Stimulated activated CD8-positive, alpha-beta memory T cell treated with anti-CD3 and anti-CD28 coated beads, Interleukin-4, amount 100 ng/mL, for 1 hour (primary cell): ENCODE results near the gene TAMALIN.
"Not testable (repeated sequence)": the region's sequence is repeated elsewhere in the genome, so short reads cannot be mapped to it uniquely, and the experiment has no call there.

Source experiments
- DNase-seq, 2 donors: peaks; one replicate each; pipeline ENCODE4 v3.0.0-alpha.2; 2020; ENCODE audit warnings: low read depth in 2 of 2, low spot score in 1 of 2

TAMALIN gene

GRCh38 chr12:52006726-52007157, at the start of gene TAMALIN:
Gene TAMALIN, plus strand, starts transcription at chr12:52006946. Its CDS starts 74 bp downstream, at chr12:52007020.
- peak; percentile 55 to 70 for DNase-seq

- DNase-seq, result no peak
Measured at GRCh38 chr12:51958542-51958941, 48.2 kb upstream of the TAMALIN start.

GRCh38 chr12:51959211-51959610, 47.5 kb upstream of the TAMALIN start:
- no peak for DNase-seq

- DNase-seq, result no peak
Measured at GRCh38 chr12:51959921-51960320, 46.8 kb upstream of the TAMALIN start.

- DNase-seq, result no peak
Measured at GRCh38 chr12:51960488-51960887, 46.3 kb upstream of the TAMALIN start.

- no peak for DNase-seq
Measured at GRCh38 chr12:51960890-51961289, 45.9 kb upstream of the TAMALIN start.

GRCh38 chr12:51961834-51962233, 44.9 kb upstream of the TAMALIN start:
- DNase-seq, result no peak

GRCh38 chr12:51962737-51963136, 44.0 kb upstream of the TAMALIN start:
- no peak for DNase-seq

- no peak for DNase-seq
Measured at GRCh38 chr12:51963477-51963876, 43.3 kb upstream of the TAMALIN start.

GRCh38 chr12:51969643-51970042, 37.1 kb upstream of the TAMALIN start:
- DNase-seq, result no peak

- DNase-seq, result no peak
Measured at GRCh38 chr12:51970904-51971646, 35.7 kb upstream of the TAMALIN start.

- DNase-seq, result no peak
Measured at GRCh38 chr12:51971679-51972421, 34.9 kb upstream of the TAMALIN start.

- DNase-seq, result no peak
Measured at GRCh38 chr12:51972422-51972812, 34.3 kb upstream of the TAMALIN start.

GRCh38 chr12:51972849-51973273, 33.9 kb upstream of the TAMALIN start:
- DNase-seq, result no peak

GRCh38 chr12:51973560-51973959, 33.2 kb upstream of the TAMALIN start:
- no peak for DNase-seq

- DNase-seq, result no peak
Measured at GRCh38 chr12:51974646-51975045, 32.1 kb upstream of the TAMALIN start.

- no peak for DNase-seq
Measured at GRCh38 chr12:51975196-51975595, 31.6 kb upstream of the TAMALIN start.

- DNase-seq, result no peak
Measured at GRCh38 chr12:51976376-51977160, 30.2 kb upstream of the TAMALIN start.

GRCh38 chr12:51977320-51977753, 29.4 kb upstream of the TAMALIN start:
- DNase-seq, result no peak

- DNase-seq, result not testable (repeated sequence)
Measured at GRCh38 chr12:51979306-51979705, 27.4 kb upstream of the TAMALIN start.

- peak in 1 of 2 donors; percentile 56 for DNase-seq
Measured at GRCh38 chr12:51980051-51980808, 26.5 kb upstream of the TAMALIN start.
